ENCODE results near the gene SETBP1. TPM values are rescaled to one million over a fixed set of nuclear protein-coding genes. Genes with fewer than 3 reads are reported as not detected.

Gene SETBP1
- total RNA-seq, 1 experiment from 2014 or later = 14.0 TPM

GRCh38 chr18:44979748-44980147, 299.1 kb downstream of the SETBP1 start:
- intact Hi-C loops (cut with micrococcal nuclease; ENCODE audit: unreplicated experiment) = no loop called here
- Histone ChIP-seq H3K9me3 (ENCODE audit: low read depth, low read length, poor library complexity, severe bottlenecking) (no peaks in the 10 kb centered on the region), H3K4me1 (ENCODE audit: insufficient read depth, low read length, poor library complexity, severe bottlenecking) (no peaks in the 10 kb centered on the region), H3K4me3 (ENCODE audit: low read depth, low read length, poor library complexity, severe bottlenecking) (no peak overlapping the region), H3K27me3 (replicated peaks; ENCODE audit: insufficient read depth, low read depth, low read length, poor library complexity) (no peaks in the 10 kb centered on the region), H3K36me3 (ENCODE audit: insufficient read depth, low read length, poor library complexity, severe bottlenecking) (no peaks in the 10 kb centered on the region), H3K27ac (ENCODE audit: low read depth, low read length, poor library complexity, severe bottlenecking) (no peak overlapping the region)
- no peak for DNase-seq (ENCODE audit: low spot score)
- no TSS peak for BruUV-seq (replicated peaks)
- CTCF ChIA-PET = interaction anchor here (0.6 kb wide), 1 partner anchor 29 kb away, joined by 3 read pairs; no protein-coding TSS in a partner anchor
- POLR2A ChIA-PET (ENCODE audit: low non-redundant PET) = no interaction called here
- TF ChIP-seq CTCF (conservative IDR thresholded peaks at IDR 0.05; ENCODE audit: low read depth, low read length) (no peak), EZH2 (IDR thresholded peaks at IDR 0.05; ENCODE audit: borderline replicate concordance, low read depth, low read length, poor library complexity, severe bottlenecking) (no peak)

GRCh38 chr18:44981121-44981520, 300.4 kb downstream of the SETBP1 start:
- Histone ChIP-seq H3K27me3 (replicated peaks; ENCODE audit: insufficient read depth, low read depth, low read length, poor library complexity) (no peaks in the 10 kb centered on the region), H3K9me3 (ENCODE audit: low read depth, low read length, poor library complexity, severe bottlenecking) (no peaks in the 10 kb centered on the region), H3K4me1 (ENCODE audit: insufficient read depth, low read length, poor library complexity, severe bottlenecking) (no peaks in the 10 kb centered on the region), H3K27ac (ENCODE audit: low read depth, low read length, poor library complexity, severe bottlenecking) (no peak overlapping the region), H3K4me3 (ENCODE audit: low read depth, low read length, poor library complexity, severe bottlenecking) (no peak overlapping the region), H3K36me3 (ENCODE audit: insufficient read depth, low read length, poor library complexity, severe bottlenecking) (no peaks in the 10 kb centered on the region)
- TF ChIP-seq EZH2 (IDR thresholded peaks at IDR 0.05; ENCODE audit: borderline replicate concordance, low read depth, low read length, poor library complexity, severe bottlenecking) (no peak), CTCF (conservative IDR thresholded peaks at IDR 0.05; ENCODE audit: low read depth, low read length) (no peak)
- BruUV-seq (replicated peaks) = no TSS peak
- CTCF ChIA-PET = no interaction called here
- DNase-seq (ENCODE audit: low spot score) = no peak
- intact Hi-C loops (cut with micrococcal nuclease; ENCODE audit: unreplicated experiment) = no loop called here
- POLR2A ChIA-PET (ENCODE audit: low non-redundant PET) = no interaction called here

- TF ChIP-seq CTCF (conservative IDR thresholded peaks at IDR 0.05; ENCODE audit: low read depth, low read length) (no peak), EZH2 (IDR thresholded peaks at IDR 0.05; ENCODE audit: borderline replicate concordance, low read depth, low read length, poor library complexity, severe bottlenecking) (no peak)
- no peak for DNase-seq (ENCODE audit: low spot score)
- H3K27me3 ChIP-seq (replicated peaks; ENCODE audit: insufficient read depth, low read depth, low read length, poor library complexity) = no peaks in the 10 kb centered on the region
- no peak overlapping the region for H3K27ac ChIP-seq (ENCODE audit: low read depth, low read length, poor library complexity, severe bottlenecking)
- H3K4me1 ChIP-seq (ENCODE audit: insufficient read depth, low read length, poor library complexity, severe bottlenecking) = no peaks in the 10 kb centered on the region
- no peak overlapping the region for H3K4me3 ChIP-seq (ENCODE audit: low read depth, low read length, poor library complexity, severe bottlenecking)
- intact Hi-C loops (cut with micrococcal nuclease; ENCODE audit: unreplicated experiment) = no loop called here
- no TSS peak for BruUV-seq (replicated peaks)
- no peaks in the 10 kb centered on the region for H3K36me3 ChIP-seq (ENCODE audit: insufficient read depth, low read length, poor library complexity, severe bottlenecking)
- H3K9me3 ChIP-seq (ENCODE audit: low read depth, low read length, poor library complexity, severe bottlenecking) = peaks cover 4% of the 10 kb centered on the region
- ChIA-PET POLR2A (ENCODE audit: low non-redundant PET) (no interaction called here), CTCF (no interaction called here)
These were observed 306.2 kb downstream of the SETBP1 start for GRCh38 chr18:44986933-44987332.
